ENCODE results near the gene PLEKHA1.

- no peak for TF ChIP-seq POLR2A (IDR thresholded peaks at IDR 0.05)
- TF ChIP-seq CTCF (IDR thresholded peaks at IDR 0.05), result no peak
- no peak for TF ChIP-seq POLR2AphosphoS5 (IDR thresholded peaks at IDR 0.05)
- no peak for TF ChIP-seq EP300 (IDR thresholded peaks at IDR 0.05)
These were observed 25.6 kb upstream of the PLEKHA1 start for GRCh38 chr10:122348935-122349361.

Measured in stomach (tissue), 4 donors.